HG02852 (cell line): Measurements from ENCODE around the gene PTBP3.

Experiments used
- ATAC-seq: cut with Tn5 transposase; IDR thresholded peaks from one replicate; pipeline ENCODE4 v1.9.1; 2021; ENCODE audit warnings: mild to moderate bottlenecking, moderate library complexity; ENCODE audit not compliant: unreplicated experiment

The PTBP3 gene

DNA sequence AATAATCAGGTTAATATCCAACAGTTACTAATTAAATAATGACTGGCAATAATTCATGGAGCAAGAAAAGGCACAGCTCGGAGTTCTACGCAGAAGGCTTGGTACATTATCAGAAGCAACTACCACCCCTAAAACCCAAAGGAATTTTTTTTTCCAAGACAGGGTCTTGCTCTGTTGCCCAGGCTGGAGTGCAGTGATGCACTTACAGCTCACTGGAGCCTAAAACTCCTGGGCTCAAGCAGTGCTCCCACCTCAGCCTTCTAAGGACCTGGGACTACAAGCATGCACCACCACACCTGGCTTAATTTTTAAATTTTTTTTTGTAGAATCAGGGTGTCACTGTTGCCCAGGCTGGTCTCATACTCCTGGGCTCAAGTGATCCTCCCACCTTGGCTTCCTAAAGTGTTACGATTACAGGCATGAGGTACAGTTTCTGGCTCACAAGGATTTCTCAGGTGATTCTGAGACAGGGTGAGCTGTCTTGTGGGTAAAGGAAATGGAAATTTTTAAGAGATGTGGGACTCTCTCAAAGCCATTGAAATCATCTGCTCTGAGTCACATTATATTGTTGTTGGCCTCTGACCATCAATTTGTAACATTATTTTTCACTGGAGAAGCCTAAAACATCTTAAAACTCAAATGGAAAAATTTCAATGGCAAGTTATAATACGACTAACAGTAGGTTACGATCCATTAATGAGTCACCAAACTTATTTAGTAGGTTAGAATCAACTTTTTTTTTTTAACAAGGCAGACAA lies 26.8 kb upstream of the PTBP3 start:
- ATAC-seq = no peak

DNA sequence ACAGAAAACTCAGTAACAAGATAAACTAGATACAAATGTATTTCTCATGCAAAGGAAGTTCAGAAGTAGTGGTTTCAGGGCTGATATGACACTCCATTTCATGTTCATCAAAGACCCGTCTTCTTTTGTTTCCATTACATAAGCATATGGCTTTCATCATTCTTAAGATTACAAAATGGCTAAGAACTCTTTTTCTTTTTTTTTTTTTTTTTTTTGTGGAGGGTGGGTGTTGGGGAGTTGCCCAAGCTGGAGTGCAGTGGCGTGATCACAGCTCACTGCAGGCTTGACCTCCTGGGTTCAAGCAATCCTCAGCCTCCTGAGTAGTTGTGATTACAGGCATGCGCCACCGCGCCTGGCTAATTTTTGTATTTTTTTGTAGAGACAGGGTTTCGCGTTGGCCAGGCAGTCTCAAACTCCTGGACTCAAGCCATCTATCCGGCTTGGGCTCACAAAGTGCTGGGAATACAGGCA lies 22.0 kb upstream of the PTBP3 start:
- ATAC-seq = no peak

DNA sequence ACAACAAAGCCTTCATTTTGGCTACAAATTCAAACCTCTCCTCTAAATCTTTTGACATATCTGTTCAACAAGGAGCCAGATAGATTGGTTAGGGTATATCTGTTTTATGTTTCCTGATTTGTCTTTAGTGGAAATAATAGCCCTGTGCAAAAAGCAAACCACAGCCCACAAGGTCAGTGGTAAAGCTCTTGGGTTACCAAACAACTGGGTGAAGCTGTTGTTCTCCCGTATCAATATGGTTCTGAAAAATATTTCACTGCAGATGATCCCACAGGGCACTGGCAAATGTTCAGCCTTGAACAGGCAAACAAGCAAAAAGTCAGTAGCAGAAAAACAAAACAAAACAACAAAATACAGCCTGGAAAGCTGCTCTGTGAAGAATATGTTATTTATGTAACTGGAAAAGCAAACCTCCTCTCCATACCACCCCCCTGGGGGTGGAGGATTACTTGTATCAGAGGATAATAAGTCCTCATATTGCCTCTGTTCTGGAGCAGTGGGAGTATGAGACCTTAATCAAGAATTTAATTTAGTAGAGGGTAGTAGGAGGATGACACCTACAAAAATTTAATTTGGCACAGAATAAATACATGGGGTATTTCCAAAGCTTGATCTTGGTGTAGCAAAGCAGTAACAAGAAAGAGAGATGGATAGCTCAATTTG lies 20.8 kb upstream of the PTBP3 start:
- no peak for ATAC-seq

DNA sequence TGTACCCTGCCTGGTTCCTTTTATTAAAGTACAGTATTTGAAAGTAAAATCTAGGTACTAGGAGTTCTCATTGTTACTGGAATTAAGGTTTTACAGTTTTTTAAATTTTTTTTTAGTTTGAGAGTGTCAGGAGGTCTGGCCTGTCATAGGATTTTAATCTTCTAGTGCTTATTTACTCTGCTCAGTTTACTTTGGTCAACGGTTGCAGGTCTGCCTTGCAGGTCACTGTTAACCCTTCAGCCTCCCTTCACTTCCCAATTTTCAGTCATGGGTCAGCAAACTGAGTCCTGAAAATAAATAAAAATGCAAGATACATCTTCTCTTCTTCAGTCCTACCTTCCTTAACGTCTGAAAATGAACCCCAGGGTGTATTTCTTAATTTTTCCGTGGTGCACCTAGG lies 18.8 kb upstream of the PTBP3 start:
- ATAC-seq = no peak

DNA sequence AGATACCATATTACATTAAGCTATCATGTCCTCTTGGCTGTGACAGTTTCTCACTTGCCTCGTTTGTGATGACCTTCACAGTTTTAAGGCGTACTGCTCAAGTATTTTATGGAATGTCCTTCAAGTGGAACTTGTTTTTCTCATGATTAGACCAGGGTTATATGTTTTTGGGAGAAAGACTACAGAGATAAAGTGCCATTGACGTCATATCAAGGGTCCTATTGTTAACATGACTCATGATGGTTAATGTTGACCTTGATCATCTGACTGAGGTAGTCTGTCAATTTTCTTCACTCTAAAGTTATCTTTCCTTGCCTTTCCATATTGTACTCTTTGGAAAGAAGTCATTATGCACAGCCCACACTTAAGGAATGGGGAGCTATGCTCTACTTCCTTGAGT lies 17.8 kb upstream of the PTBP3 start:
- ATAC-seq = no peak

DNA sequence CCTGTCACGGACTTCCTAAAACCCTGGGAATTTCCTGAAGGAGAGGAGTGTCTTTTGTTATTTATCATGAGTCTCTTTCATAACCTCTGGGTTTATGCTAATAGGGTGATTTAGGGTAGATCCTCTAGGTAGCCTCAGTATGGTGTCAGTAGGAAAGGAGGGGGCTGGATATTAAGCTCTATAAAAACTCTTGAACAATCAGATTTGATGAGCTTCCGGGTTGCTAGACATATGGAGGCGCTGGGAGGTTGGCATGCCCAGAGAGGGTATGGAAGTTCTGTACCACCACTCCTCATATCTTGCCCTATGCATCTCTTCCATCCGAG lies 15.6 kb upstream of the PTBP3 start:
- no peak for ATAC-seq

DNA sequence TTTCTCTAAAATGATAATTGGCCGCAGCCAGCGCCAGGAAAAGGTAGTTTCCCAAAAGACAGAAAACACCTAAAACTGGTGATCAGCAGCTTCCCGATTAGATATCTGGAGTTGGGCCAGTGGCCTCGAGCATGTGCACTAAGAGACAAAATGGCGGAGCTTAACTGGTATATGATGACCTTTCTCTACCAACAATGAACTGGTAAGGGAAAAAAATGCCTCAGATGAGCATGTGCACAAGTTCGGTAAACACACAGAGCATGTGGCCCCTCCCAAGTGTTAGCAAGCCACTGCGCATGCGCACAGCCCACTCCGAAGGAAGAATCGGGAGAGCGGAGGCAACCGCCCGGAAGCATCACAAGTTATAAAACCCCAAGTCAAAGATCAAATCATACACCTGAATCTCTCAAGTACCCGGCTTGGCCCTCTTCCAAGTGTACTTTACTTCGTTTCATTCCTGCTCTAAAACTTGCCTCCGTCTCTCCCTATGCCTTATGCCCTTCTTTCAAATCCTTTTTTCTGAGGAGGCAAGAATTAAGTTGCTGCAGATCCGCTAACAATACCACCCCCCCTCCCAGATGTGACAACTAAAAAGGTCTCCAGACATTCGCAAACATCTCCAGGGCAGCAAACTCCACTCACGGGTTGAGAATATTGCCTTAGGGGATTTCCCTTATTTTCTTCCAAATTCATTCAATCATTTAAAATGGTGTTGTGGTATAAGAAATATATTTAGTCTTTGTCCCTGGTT lies 15.0 kb upstream of the PTBP3 start:
- no peak for ATAC-seq

DNA sequence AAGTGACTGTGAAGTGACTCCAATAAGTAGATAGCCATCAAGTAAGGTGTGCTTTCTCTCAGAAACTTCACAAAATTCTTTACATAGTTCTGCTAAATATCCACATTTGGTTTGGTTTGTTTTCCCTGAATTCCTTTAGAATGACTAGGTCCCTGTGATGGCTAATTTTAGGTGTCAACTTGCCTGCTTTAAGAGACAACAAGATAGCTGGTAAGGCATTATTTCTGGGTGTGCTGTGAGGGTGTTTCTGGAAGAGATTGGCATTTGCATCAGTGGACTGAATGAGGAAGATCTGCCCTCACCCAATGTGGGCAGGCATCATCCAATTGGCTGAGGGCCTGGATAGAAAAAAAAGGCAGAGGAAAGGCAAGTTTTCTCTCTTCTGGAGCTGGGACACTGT lies 8.3 kb upstream of the PTBP3 start:
- no peak for ATAC-seq

DNA sequence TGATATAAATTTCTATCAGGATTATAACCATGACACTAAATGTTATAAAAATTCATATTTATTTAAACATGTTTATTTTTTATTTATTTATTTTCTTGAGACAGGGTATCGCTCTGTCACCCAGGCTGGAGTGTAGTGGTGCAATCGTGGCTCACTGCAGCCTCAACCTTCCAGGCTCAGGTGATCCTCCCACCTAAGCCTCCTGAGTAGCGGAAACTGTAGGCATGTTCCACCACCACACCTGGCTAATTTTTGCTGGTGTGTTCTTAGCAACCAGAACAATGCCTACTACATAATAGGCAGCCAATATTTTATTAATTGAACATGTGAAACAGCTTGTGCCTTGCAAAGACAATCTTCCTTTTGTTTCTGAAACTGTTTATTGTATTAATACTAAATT lies 6.5 kb upstream of the PTBP3 start:
- no peak for ATAC-seq

DNA sequence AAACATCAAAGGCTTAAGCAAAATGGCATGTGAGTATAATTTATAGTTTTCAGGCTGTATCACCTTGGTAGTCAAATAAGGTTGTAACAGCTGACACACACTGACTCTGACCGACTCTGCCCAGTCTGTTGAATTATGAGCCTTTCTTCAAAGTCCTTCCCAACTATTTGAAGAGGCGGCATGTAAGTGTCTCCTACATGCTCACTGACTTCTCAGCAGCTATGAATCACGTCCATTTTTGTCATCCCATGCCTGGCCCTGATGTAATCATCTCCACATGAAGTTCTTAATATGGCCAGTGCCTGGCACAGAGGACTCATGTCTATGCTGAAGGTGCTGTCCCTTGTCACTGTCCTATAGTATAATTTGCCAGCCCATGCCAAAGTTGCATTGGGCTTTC lies 5.1 kb upstream of the PTBP3 start:
- ATAC-seq = no peak

DNA sequence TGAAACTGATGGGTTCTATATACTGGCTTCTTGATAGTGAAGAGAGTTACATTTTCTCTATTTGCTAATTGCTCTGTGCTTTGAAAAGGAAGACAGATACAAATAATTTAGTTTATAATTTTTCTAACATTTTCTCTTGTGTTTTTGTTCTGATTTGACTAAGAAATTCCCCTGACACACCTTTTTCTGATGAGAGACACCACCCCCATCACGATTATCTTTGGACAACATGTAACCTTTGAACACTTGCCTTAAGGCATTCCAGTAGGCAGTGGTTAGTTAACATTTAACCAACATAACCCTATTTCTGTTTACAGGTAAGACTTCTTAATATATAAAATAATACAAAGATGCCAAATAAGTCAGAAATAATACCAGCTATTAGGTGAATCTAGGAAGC lies 4.1 kb upstream of the PTBP3 start:
- ATAC-seq = no peak

DNA sequence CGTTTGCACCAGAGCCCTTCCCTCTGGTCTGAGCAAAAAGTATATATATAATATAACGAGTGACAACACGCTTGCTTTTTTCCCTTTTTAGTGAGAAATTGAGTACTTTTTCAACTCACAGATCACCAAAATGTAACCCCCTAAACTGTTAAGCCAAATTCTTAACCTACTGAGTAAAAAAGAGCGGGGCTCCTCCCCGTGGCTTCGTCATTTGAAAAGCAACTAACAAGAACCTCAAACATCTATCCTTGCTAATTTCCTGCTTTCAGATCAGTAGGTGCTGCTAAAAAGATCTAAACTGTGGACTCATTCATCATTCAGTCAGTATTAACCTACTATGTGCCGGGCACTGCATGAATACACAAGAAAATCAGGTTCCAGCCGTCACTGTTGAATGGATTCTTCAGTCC lies 1.0 kb upstream of the PTBP3 start:
- no peak for ATAC-seq

DNA sequence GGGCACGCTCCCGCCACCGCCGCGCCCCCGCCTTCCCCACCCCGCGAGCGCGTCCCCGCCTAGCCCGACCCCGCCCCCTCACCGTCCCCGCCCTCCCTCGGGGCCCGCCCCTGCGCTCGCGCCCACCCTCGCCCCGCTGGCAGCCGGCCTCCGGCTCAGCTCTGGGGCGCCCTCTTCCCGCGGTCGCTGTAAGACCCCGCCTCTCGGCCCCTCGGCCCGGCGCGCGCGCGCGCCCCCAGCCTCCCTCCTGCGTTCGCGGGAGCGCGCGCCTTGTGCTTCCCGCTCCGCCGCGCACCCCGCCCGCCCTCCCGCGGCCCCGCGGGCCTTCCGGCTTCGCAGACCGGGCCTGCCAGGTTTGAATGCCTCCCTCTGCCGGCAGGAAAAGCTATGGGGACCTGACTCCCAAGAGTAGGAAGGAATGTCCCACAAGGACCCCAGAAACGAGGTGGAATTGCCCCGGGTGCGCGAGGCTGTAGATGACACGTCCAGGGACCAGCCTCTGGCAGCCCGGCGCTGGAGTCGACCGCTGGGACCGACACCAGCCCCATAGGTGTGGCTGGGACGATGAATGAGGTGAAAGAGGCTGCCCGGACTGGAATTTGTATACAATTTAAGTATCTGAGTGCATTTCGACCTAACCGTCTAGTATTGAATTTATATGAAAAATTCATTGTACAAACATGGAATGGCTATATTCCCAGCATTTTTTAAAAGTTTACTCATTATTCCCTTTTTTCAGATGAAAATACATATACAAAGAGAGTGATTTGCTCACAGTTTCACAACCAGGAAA lies 416 bp upstream of the PTBP3 start:
- peak; percentile 67 for ATAC-seq

DNA sequence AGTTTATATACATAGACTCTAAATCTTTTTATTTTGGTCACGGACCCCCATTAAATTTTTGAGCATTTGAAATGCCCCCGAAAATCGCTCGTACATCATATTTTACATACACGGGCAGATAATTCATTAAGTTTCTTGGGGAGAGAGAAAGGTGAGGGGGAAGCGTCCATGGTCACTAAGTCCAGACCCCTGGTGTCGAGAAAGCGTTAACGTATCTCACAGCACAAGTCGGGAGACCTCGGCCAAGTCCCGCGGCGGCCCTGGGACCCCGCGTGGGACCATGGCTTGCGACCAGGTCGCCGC lies 794 bp downstream of the PTBP3 start:
- no peak for ATAC-seq

DNA sequence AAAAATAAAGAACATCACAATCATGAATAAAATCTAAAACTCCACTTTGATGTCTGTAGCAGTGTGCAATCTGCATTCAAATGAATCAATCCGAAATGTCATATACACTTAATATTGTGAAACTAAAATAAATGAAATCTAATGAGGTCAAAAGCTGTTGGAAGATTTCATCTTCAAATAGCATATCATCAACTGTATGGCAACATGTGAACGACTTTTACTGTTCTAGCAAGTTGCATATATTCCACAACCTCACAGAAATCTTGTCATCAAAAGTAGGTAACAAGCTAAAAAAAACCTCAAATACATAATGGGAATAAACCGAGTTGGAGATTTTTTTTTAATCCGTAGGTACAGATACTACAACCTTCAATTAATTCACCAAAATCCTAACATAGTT lies 1.2 kb downstream of the PTBP3 start:
- no peak for ATAC-seq

DNA sequence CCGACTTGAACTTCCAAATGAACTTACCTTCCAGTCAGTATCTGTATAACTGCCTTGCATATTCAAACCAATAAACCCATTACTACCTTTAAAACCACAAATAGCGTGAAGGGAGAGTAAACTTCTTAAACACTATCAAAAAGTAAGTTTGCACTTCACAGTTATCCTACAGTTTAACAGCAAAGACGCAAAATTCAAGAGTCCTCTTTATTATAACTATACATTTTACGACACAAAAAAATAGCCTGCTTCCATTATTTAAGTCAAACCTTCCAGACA lies 1.8 kb downstream of the PTBP3 start:
- ATAC-seq = no peak

DNA sequence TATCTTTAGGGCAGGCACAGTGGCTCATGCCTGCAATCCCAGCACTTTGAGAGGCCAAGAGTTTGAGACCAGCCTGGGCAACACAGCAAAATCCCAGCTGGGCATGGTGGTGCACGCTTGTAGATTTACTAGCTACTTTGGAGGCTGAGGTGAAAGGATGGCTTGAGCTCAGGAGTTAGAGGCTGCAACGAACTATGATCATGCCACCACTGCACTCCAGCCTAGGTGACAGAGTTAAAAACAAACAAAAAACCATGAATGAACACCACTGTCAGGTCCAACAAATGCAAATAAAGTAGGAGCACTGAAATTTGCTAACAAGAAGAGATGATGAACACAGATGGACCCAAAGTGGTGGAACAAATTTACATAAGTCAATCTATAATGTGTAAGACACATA lies 4.9 kb downstream of the PTBP3 start:
- no peak for ATAC-seq

DNA sequence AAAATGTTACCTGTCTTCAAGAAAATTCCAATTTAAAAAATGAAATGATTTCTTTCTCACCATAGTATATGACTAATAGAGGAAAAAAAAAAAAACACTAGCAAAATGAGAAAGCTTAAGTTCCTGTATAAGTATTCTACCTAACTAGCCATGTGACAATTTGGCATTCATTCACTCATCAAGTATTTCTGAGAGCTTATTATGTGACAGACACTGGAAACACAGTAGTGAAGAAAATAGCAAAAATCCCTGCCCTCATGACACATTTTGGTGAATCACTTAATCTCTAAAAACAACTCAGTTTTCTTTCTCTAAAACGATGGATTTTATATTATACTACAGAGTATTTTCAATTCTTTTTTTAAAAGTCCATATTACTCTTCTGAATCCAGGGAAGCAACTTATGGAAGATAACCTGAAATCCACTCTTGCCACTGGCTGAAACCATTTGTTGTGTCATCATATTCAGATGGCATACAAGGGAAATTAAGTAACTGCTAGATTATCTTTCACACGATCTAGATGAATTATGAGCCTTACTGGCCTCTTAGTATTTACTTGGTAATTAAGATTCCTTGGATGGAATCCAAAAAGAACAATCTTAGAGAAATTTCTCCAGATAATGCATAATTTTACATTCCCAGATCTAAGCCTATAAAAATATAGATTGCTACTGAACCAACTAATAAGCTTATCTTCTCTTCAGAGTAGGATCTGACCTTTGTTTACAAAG lies 5.5 kb downstream of the PTBP3 start:
- ATAC-seq = no peak

DNA sequence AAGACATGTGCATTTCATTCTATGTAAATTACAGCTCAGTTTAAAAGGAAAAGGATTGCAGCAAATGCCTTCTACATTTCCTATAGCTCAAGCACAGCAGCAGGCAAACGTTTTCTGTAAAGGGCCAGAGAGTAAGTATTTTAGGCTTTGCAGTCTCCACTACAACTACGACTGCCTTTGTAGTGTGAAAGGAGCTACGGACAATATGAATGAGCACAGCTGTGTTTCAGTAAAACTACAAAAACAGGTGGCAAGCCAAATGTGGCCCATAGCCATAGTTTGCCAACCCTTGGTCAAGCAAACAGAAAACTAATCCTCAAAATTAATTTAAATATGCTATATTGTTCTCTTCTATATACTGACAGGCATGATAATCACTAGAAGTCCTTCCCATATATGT lies 7.2 kb downstream of the PTBP3 start:
- peak; percentile 53 for ATAC-seq

DNA sequence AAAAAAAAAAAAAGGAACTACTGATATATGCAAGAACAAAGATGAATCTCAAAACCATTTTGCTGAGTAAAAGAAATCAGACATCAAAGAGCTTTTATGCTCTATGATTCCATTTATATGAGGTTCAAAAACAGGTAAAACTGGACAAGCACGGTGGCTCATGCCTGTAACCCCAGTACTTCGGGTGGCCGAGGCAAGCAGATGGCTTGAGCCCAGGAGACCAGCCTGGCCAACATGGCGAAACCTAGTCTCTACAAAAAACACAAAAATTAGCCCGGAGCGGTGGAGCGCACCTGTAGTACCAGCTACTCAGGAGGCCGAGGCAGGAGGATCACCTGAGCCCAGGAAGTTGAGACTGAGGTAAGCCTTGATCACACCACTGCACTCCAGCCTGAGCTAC lies 7.8 kb downstream of the PTBP3 start:
- ATAC-seq = no peak

DNA sequence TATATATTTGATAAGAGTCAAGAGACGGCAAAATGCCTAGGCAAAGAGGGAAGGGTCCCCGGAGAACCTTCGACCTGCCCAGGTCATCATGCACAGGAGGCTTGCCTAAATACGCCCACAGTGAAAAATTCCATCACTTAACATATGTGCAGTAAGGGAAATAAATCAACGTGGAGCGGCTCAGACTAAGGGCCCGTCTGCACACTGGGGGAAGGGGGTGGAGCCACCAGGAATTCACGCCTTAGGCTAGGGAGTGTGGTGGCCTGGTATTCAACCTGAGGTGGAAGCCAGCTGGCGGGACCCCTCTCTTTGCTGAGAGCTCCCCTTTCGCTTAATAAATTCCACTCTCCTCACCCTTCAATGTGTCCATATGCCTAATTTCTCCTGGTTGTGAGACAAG lies 8.3 kb downstream of the PTBP3 start:
- ATAC-seq = no peak
